ENCODE measurements around the gene LACTBL1.

Gene LACTBL1

DNA sequence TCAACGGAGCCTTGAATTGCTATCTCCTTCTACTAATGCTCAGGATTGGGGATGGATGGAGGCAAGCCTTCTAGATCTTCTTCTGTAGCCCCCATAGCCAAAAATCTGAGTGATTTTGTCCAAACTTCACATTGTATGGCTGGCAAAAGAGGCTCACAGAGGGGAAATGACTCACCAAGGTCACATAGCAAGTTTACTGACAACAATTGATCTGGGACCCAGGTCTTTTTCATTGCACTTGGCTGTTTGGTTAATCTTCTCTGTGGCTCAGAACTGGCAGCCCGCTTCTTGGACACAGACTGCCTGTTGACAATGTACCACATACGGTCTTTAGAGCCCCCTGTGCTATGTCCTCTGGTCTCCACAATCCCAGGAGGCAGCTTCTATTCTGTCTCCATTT, 3.0 kb upstream of the LACTBL1 start:
- TF ChIP-seq SPI1 (IDR thresholded peaks at IDR 0.05; ENCODE audit: borderline replicate concordance, low read depth) (no peak), GABPA (IDR thresholded peaks at IDR 0.05; ENCODE audit: low read depth) (no peak), POLR2AphosphoS5 (IDR thresholded peaks at IDR 0.05; ENCODE audit: low read depth) (no peak), REST (IDR thresholded peaks at IDR 0.05; ENCODE audit: insufficient replicate concordance, low read depth) (no peak)
- TF ChIP-seq, protein P1, sequence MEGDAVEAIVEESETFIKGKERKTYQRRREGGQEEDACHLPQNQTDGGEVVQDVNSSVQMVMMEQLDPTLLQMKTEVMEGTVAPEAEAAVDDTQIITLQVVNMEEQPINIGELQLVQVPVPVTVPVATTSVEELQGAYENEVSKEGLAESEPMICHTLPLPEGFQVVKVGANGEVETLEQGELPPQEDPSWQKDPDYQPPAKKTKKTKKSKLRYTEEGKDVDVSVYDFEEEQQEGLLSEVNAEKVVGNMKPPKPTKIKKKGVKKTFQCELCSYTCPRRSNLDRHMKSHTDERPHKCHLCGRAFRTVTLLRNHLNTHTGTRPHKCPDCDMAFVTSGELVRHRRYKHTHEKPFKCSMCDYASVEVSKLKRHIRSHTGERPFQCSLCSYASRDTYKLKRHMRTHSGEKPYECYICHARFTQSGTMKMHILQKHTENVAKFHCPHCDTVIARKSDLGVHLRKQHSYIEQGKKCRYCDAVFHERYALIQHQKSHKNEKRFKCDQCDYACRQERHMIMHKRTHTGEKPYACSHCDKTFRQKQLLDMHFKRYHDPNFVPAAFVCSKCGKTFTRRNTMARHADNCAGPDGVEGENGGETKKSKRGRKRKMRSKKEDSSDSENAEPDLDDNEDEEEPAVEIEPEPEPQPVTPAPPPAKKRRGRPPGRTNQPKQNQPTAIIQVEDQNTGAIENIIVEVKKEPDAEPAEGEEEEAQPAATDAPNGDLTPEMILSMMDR (IDR thresholded peaks at IDR 0.05; ENCODE audit: insufficient read depth, low read length): no peak
- H3K27me3 ChIP-seq (ENCODE audit: insufficient read depth, poor library complexity, severe bottlenecking): peaks cover 3% of the 10 kb centered on the region
- no peak for DNase-seq (ENCODE audit: low read depth in 1 of 2, low spot score in 1 of 2)
- no peak overlapping the region for H3K4me3 ChIP-seq (replicated peaks; ENCODE audit: insufficient read depth, low read length)
- H3K27ac ChIP-seq (replicated peaks): no peak overlapping the region

DNA sequence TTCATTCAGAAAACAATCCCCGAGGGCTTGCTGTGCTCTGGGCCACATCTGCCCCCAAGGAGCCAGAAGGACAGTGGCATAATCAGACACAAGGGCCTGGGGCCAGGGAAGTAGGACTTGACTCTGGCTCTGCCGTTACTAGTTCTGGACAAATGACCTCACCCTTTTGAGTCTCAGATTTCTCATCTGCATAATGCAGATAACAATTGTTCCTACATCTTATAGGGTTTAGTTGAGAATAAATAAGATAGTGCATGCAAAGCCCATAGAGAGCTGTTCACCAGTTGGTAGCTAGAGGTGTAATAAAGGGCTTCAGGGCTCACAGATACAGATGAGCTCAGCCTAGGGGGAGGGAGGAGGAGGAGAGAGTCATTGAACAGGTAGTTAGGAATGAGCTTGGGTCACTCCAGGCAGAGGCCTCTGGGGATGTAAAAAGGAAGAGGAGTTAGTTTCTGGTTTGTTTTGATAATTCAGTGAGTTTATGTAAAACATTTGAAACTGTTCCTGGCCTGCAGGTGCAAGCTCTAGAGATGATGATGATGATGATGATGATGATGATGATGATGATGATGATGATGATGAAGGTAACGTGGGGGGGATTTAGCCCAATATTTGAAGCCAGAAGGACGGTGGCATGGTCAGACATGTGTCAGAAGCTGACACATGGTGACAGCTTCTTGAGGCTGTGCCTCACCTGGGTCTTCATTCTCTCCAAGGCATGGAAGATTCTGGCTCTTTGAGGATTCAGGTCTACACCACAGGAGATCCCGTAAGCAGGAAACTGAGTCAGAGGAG, 858 bp downstream of the LACTBL1 start:
- peaks cover 25% of the 10 kb centered on the region for H3K27me3 ChIP-seq (ENCODE audit: insufficient read depth, poor library complexity, severe bottlenecking)
- H3K4me3 ChIP-seq (replicated peaks; ENCODE audit: insufficient read depth, low read length): no peak overlapping the region
- no peak for TF ChIP-seq GABPA (IDR thresholded peaks at IDR 0.05; ENCODE audit: low read depth)
- TF ChIP-seq SPI1 (IDR thresholded peaks at IDR 0.05; ENCODE audit: borderline replicate concordance, low read depth): no peak
- TF ChIP-seq POLR2AphosphoS5 (IDR thresholded peaks at IDR 0.05; ENCODE audit: low read depth): no peak
- TF ChIP-seq REST (IDR thresholded peaks at IDR 0.05; ENCODE audit: insufficient replicate concordance, low read depth): no peak
- TF ChIP-seq, protein P1 (IDR thresholded peaks at IDR 0.05; ENCODE audit: insufficient read depth, low read length): no peak
- DNase-seq (ENCODE audit: low read depth in 1 of 2, low spot score in 1 of 2): no peak
- H3K27ac ChIP-seq (replicated peaks): no peak overlapping the region

- DNase-seq (ENCODE audit: low read depth in 1 of 2, low spot score in 1 of 2): no peak
- TF ChIP-seq, protein P1 (IDR thresholded peaks at IDR 0.05; ENCODE audit: insufficient read depth, low read length): no peak
- no peak for TF ChIP-seq POLR2AphosphoS5 (IDR thresholded peaks at IDR 0.05; ENCODE audit: low read depth)
- no peak for TF ChIP-seq GABPA (IDR thresholded peaks at IDR 0.05; ENCODE audit: low read depth)
- no peak for TF ChIP-seq SPI1 (IDR thresholded peaks at IDR 0.05; ENCODE audit: borderline replicate concordance, low read depth)
- TF ChIP-seq REST (IDR thresholded peaks at IDR 0.05; ENCODE audit: insufficient replicate concordance, low read depth): no peak
- H3K27me3 ChIP-seq (ENCODE audit: insufficient read depth, poor library complexity, severe bottlenecking): peaks cover 25% of the 10 kb centered on the region
These were observed 1.5 kb downstream of the LACTBL1 start for GRCh38 chr1:22971161-22971560.

More at GRCh38 chr1:22971161-22971560, 1.5 kb downstream of the LACTBL1 start:
- H3K4me3 ChIP-seq (replicated peaks; ENCODE audit: insufficient read depth, low read length): no peak overlapping the region
- H3K27ac ChIP-seq (replicated peaks): no peak overlapping the region
